CD14-positive monocyte (primary cell): ENCODE measurements around the gene LOX. TPM values are rescaled to one million over a fixed set of nuclear protein-coding genes. Genes with fewer than 3 reads are reported as not detected.

ENCODE experiments used
- DNase-seq, 3 donors: peaks; one replicate each; pipeline ENCODE4 v3.0.0-alpha.2; 2011 to 2022
- H2AFZ ChIP-seq: 2 replicates; pipeline ENCODE4 v1.6.0; 2012; ENCODE audit warnings: mild to moderate bottlenecking, low read depth, low read length, inconsistent platforms; ENCODE audit not compliant: insufficient read depth, poor library complexity, severe bottlenecking
- H3K27ac ChIP-seq, 2 donors: 1 replicate in 1 of 2; 2 replicates in 1 of 2; pipeline ENCODE4 v1.5.1; 2012 to 2013; ENCODE audit warnings: low read length in 2 of 2, control low read depth in 1 of 2, inconsistent platforms in 1 of 2, low read depth in 1 of 2, mild to moderate bottlenecking in 1 of 2
- H3K27me3 ChIP-seq, 2 donors: one replicate each; pipeline versions ENCODE4 v1.6.0 to v1.6.1; 2011 to 2013; ENCODE audit warnings: low read length in 2 of 2; ENCODE audit not compliant: control insufficient read depth in 2 of 2, insufficient read depth in 2 of 2
- H3K36me3 ChIP-seq, 2 donors: replicated peaks in 1 of 2; 1 replicate in 1 of 2; 2 replicates in 1 of 2; pipeline versions ENCODE4 v1.5.1 to v1.6.1; 2012 to 2013; ENCODE audit warnings: low read length in 2 of 2, control low read depth in 1 of 2, inconsistent platforms in 1 of 2, mild to moderate bottlenecking in 1 of 2; ENCODE audit not compliant: insufficient read depth in 2 of 2, control insufficient read depth in 1 of 2
- H3K4me1 ChIP-seq, 2 donors: 1 replicate in 1 of 2; 2 replicates in 1 of 2; pipeline versions ENCODE4 v1.5.1 to v1.6.1; 2012 to 2013; ENCODE audit warnings: low read length in 2 of 2, control low read depth in 1 of 2, inconsistent platforms in 1 of 2, mild to moderate bottlenecking in 1 of 2, moderate library complexity in 1 of 2; ENCODE audit not compliant: insufficient read depth in 2 of 2, control insufficient read depth in 1 of 2
- H3K4me2 ChIP-seq: replicated peaks from 2 replicates; pipeline ENCODE3; 2012; ENCODE audit warnings: low read length, moderate library complexity, mild to moderate bottlenecking; ENCODE audit not compliant: poor library complexity, severe bottlenecking; ENCODE audit errors: extremely low read depth
- H3K4me3 ChIP-seq, 3 experiments: fragments of 200-600 bp in 1 of 3; sonication (generic) in 1 of 3; replicated peaks in 1 of 3; 1 replicate in 2 of 3; 2 replicates in 1 of 3; pipeline ENCODE4 v1.5.1; 2011 to 2013; ENCODE audit warnings: low read length in 3 of 3, mild to moderate bottlenecking in 3 of 3, control low read depth in 2 of 3, low read depth in 2 of 3, inconsistent platforms in 1 of 3, moderate library complexity in 1 of 3
- H3K79me2 ChIP-seq: 2 replicates; pipeline ENCODE4 v1.6.0; 2012; ENCODE audit warnings: mild to moderate bottlenecking, control low read depth, inconsistent platforms, low read length, moderate library complexity; ENCODE audit not compliant: insufficient read depth
- H3K9ac ChIP-seq: 2 replicates; pipeline ENCODE4 v1.6.0; 2017; ENCODE audit warnings: low read length, mild to moderate bottlenecking; ENCODE audit not compliant: insufficient read depth, poor library complexity, severe bottlenecking
- H3K9me3 ChIP-seq, 2 donors: replicated peaks in 1 of 2; 1 replicate in 1 of 2; 2 replicates in 1 of 2; pipeline versions ENCODE4 v1.5.1 to v1.6.1; 2012 to 2013; ENCODE audit warnings: low read length in 2 of 2, control low read depth in 1 of 2; ENCODE audit not compliant: control insufficient read depth in 1 of 2, insufficient read depth in 1 of 2
- H4K20me1 ChIP-seq: 2 replicates; pipeline ENCODE4 v1.6.0; 2012; ENCODE audit warnings: mild to moderate bottlenecking, low read length, control low read depth, moderate library complexity; ENCODE audit not compliant: insufficient read depth
- H3K27ac Mint-ChIP-seq, 7 donors: one replicate each; pipeline ENCODE4 v1.8.0; 2020; ENCODE audit warnings: mild to moderate bottlenecking in 7 of 7, mixed read lengths in 7 of 7, moderate library complexity in 6 of 7, inconsistent platforms in 2 of 7
- H3K27me3 Mint-ChIP-seq, 3 donors: one replicate each; pipeline ENCODE4 v1.8.0; 2021 to 2022; ENCODE audit warnings: low read depth in 3 of 3, mild to moderate bottlenecking in 3 of 3, mixed read lengths in 3 of 3, moderate library complexity in 3 of 3, inconsistent platforms in 1 of 3
- H3K36me3 Mint-ChIP-seq, 2 donors: one replicate each; pipeline ENCODE4 v1.8.0; 2020; ENCODE audit warnings: mixed read lengths in 2 of 2, inconsistent platforms in 1 of 2, mild to moderate bottlenecking in 1 of 2
- H3K4me1 Mint-ChIP-seq: one replicate; pipeline ENCODE4 v1.8.0; 2020; ENCODE audit warnings: mild to moderate bottlenecking, mixed read lengths
- H3K4me3 Mint-ChIP-seq, 2 donors: one replicate each; pipeline ENCODE4 v1.8.0; 2020; ENCODE audit warnings: mild to moderate bottlenecking in 2 of 2, mixed read lengths in 2 of 2, moderate library complexity in 1 of 2
- H3K9me3 Mint-ChIP-seq, 7 donors: one replicate each; pipeline ENCODE4 v1.8.0; 2020 to 2022; ENCODE audit warnings: mixed read lengths in 7 of 7, mild to moderate bottlenecking in 6 of 7, moderate library complexity in 6 of 7, inconsistent platforms in 2 of 7
- WGBS: methylation state at CpG from one replicate; pipeline ENCODE4 v1.1.5; 2013; ENCODE audit warnings: missing lambda C conversion rate; ENCODE audit not compliant: insufficient coverage; 5-methylcytosine and 5-hydroxymethylcytosine counted together
- intact Hi-C, 2 donors: fragments of 100-400 bp; cut with micrococcal nuclease; formaldehyde crosslinking; loops; one replicate each; pipeline versions ENCODE4 v1.15.0 to v1.15.1; 2023
- polyA plus RNA-seq, 3 donors: library from polyadenylated mRNA; depleted of rRNA in 1 of 3; unstranded in 2 of 3; stranded (reverse) in 1 of 3; fragments of 300-500 nt in 2 of 3; fragments of >200 nt in 1 of 3; fragmentation: Illumina TruSeq in 2 of 3; gene quantifications; 1 replicate in 2 of 3; 2 replicates in 1 of 3; pipeline ENCODE4 v1.2.3, GENCODE V29; 2012 to 2021
- TF ChIP-seq, protein P1 (sequence below): fragments of 200-600 bp; IDR thresholded peaks from one replicate; pipeline ENCODE4 v1.8.0; 2022; ENCODE audit warnings: antibody characterized with exemption, mild to moderate bottlenecking

LOX gene
- polyA plus RNA-seq, 3 donors = not detected

DNA sequence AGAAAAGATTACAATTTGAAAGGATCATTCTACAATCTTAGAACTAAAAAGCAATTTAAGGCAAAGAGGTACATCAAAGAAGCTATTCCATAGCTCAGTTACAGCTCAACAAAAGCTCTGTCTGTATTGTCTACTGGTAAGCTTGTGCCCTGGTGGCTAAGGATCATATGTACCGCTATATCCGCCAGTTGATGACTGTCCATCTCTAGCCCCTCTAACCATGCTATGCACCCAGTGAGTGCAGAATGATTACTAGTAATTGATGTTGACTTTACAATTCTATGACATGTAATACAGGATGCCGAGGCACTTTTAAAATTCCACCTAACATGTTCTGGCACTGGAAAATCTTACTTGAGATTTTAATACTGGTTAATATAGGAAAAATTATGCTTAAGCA is 13.1 kb downstream of the LOX start:
- peaks cover 0 to under 1% (median 0%) of the 10 kb centered on the region in 7 donors for H3K9me3 Mint-ChIP-seq
- H3K27ac Mint-ChIP-seq = no peak overlapping the region
- intact Hi-C loops = no loop called here

DNA sequence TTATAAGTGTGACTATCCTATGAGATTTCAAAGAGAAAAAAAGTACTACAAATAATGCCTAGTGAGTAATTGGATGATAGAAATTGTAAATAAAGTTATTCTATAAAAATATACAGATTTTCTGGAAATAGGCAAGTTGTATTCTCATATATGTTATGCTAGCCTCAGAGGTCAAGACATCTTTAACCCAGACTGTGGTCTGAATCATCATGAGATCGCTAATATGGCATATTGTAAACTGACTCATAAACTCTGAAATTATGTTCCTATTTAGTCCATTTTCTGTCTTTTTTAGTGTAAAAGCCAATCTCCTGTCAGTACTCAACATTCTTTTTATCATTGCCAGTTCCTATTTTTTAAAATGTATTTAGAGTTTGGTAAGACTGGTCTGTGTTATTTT is 14.2 kb downstream of the LOX start:
- no peaks in the 10 kb centered on the region for H3K27me3 Mint-ChIP-seq
- no peak overlapping the region for H3K9ac ChIP-seq
- no peaks in the 10 kb centered on the region for H4K20me1 ChIP-seq
- peaks cover 0 to 3% (median 0%) of the 10 kb centered on the region in 7 donors for H3K9me3 Mint-ChIP-seq
- H3K4me2 ChIP-seq = no peak overlapping the region
- TF ChIP-seq, protein P1, sequence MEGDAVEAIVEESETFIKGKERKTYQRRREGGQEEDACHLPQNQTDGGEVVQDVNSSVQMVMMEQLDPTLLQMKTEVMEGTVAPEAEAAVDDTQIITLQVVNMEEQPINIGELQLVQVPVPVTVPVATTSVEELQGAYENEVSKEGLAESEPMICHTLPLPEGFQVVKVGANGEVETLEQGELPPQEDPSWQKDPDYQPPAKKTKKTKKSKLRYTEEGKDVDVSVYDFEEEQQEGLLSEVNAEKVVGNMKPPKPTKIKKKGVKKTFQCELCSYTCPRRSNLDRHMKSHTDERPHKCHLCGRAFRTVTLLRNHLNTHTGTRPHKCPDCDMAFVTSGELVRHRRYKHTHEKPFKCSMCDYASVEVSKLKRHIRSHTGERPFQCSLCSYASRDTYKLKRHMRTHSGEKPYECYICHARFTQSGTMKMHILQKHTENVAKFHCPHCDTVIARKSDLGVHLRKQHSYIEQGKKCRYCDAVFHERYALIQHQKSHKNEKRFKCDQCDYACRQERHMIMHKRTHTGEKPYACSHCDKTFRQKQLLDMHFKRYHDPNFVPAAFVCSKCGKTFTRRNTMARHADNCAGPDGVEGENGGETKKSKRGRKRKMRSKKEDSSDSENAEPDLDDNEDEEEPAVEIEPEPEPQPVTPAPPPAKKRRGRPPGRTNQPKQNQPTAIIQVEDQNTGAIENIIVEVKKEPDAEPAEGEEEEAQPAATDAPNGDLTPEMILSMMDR = no peak
- H3K27ac ChIP-seq = no peak overlapping the region
- no peak for DNase-seq
- H3K4me3 Mint-ChIP-seq = no peak overlapping the region
- no peaks in the 10 kb centered on the region for H3K36me3 ChIP-seq
- no peaks in the 10 kb centered on the region for H3K4me1 Mint-ChIP-seq
- no peaks in the 10 kb centered on the region for H3K4me1 ChIP-seq
- no peak overlapping the region for H3K4me3 ChIP-seq
- WGBS = 80% methylated on average over 1 of the region's 1 CpG
- intact Hi-C loops = no loop called here
- no peak overlapping the region for H3K27ac Mint-ChIP-seq
- no peak overlapping the region for H2AFZ ChIP-seq
- H3K9me3 ChIP-seq = no peaks in the 10 kb centered on the region
- H3K27me3 ChIP-seq = no peaks in the 10 kb centered on the region
- H3K36me3 Mint-ChIP-seq = no peaks in the 10 kb centered on the region
- H3K79me2 ChIP-seq = no peaks in the 10 kb centered on the region

More for the DNA sequence above, 13.1 kb downstream of the LOX start:
- TF ChIP-seq, protein P1 = no peak
- H3K9ac ChIP-seq = no peak overlapping the region
- no peak overlapping the region for H2AFZ ChIP-seq
- H3K4me2 ChIP-seq = no peak overlapping the region
- Mint-ChIP-seq H3K36me3 (no peaks in the 10 kb centered on the region), H3K4me3 (no peak overlapping the region), H3K27me3 (no peaks in the 10 kb centered on the region), H3K4me1 (no peaks in the 10 kb centered on the region)
- H4K20me1 ChIP-seq = no peaks in the 10 kb centered on the region
- H3K4me3 ChIP-seq = no peak overlapping the region
- no peaks in the 10 kb centered on the region for H3K27me3 ChIP-seq
- H3K9me3 ChIP-seq = no peaks in the 10 kb centered on the region
- no peaks in the 10 kb centered on the region for H3K4me1 ChIP-seq
- no peaks in the 10 kb centered on the region for H3K79me2 ChIP-seq
- H3K27ac ChIP-seq = no peak overlapping the region
- H3K36me3 ChIP-seq = no peaks in the 10 kb centered on the region
- no peak for DNase-seq
- WGBS = no CpG with 5 or more reads among the region's 3 CpGs
